Measurements from ENCODE around the gene AGTPBP1. TPM values are rescaled to one million over a fixed set of nuclear protein-coding genes. Genes with fewer than 3 reads are reported as not detected.

The AGTPBP1 gene
- total RNA-seq, 1 experiment from 2014 or later, result 54.7 TPM

DNA sequence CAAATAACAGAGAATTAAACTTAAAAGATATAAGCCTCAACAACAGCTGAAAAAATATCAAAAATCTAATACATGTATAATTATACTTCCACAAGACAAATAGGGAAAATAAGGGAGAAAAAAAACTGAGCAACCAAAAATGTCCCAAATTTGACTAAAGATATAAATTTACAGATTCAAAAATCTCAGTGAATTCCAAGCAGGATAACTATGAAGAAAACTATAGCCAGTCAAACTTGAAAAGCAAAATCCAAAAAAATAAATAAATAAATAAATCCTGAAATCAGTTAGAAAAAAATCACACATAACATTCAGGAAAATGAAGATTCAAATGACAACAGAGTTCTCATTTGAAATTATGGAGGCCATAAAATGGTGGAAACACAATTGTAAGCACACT lies 56.7 kb downstream of the AGTPBP1 start (continued):
- TF ChIP-seq, protein P1, sequence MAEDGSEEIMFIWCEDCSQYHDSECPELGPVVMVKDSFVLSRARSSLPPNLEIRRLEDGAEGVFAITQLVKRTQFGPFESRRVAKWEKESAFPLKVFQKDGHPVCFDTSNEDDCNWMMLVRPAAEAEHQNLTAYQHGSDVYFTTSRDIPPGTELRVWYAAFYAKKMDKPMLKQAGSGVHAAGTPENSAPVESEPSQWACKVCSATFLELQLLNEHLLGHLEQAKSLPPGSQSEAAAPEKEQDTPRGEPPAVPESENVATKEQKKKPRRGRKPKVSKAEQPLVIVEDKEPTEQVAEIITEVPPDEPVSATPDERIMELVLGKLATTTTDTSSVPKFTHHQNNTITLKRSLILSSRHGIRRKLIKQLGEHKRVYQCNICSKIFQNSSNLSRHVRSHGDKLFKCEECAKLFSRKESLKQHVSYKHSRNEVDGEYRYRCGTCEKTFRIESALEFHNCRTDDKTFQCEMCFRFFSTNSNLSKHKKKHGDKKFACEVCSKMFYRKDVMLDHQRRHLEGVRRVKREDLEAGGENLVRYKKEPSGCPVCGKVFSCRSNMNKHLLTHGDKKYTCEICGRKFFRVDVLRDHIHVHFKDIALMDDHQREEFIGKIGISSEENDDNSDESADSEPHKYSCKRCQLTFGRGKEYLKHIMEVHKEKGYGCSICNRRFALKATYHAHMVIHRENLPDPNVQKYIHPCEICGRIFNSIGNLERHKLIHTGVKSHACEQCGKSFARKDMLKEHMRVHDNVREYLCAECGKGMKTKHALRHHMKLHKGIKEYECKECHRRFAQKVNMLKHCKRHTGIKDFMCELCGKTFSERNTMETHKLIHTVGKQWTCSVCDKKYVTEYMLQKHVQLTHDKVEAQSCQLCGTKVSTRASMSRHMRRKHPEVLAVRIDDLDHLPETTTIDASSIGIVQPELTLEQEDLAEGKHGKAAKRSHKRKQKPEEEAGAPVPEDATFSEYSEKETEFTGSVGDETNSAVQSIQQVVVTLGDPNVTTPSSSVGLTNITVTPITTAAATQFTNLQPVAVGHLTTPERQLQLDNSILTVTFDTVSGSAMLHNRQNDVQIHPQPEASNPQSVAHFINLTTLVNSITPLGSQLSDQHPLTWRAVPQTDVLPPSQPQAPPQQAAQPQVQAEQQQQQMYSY (CRISPR knock-in tag; IDR thresholded peaks at IDR 0.05), result no peak
- TF ChIP-seq EMX1 (CRISPR knock-in tag; IDR thresholded peaks at IDR 0.05) (no peak), ZNF138 (CRISPR knock-in tag; conservative IDR thresholded peaks at IDR 0.05) (no peak), PRRX2 (CRISPR knock-in tag; IDR thresholded peaks at IDR 0.05) (no peak)

DNA sequence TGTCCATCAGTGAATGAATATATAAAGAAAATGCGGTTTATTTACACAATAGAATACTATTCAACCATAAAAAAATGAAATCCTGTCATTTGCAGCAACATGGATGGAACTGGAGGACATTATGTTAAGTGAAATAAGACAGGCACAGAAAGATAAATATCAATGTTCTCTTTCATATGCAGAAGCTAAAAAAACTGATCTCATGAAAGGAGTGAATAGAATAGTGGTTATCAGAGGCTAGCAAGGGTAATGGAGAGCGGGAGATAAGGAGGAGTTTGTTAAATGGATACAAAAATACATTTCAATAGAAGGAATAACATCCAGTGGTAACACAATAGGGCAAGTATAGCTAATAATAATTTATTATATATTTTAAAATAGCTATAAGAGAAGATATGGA lies 65.0 kb downstream of the AGTPBP1 start:
- no peak overlapping the region for H3K4me3 Mint-ChIP-seq
- TF ChIP-seq, protein P2, sequence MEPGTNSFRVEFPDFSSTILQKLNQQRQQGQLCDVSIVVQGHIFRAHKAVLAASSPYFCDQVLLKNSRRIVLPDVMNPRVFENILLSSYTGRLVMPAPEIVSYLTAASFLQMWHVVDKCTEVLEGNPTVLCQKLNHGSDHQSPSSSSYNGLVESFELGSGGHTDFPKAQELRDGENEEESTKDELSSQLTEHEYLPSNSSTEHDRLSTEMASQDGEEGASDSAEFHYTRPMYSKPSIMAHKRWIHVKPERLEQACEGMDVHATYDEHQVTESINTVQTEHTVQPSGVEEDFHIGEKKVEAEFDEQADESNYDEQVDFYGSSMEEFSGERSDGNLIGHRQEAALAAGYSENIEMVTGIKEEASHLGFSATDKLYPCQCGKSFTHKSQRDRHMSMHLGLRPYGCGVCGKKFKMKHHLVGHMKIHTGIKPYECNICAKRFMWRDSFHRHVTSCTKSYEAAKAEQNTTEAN (CRISPR knock-in tag; IDR thresholded peaks at IDR 0.05), result no peak
- no peak for TF ChIP-seq TCF7 (CRISPR knock-in tag; IDR thresholded peaks at IDR 0.05; ENCODE audit: low read depth)
- TF ChIP-seq, protein P3, sequence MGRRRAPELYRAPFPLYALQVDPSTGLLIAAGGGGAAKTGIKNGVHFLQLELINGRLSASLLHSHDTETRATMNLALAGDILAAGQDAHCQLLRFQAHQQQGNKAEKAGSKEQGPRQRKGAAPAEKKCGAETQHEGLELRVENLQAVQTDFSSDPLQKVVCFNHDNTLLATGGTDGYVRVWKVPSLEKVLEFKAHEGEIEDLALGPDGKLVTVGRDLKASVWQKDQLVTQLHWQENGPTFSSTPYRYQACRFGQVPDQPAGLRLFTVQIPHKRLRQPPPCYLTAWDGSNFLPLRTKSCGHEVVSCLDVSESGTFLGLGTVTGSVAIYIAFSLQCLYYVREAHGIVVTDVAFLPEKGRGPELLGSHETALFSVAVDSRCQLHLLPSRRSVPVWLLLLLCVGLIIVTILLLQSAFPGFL (CRISPR knock-in tag; IDR thresholded peaks at IDR 0.05; ENCODE audit: borderline replicate concordance), result no peak
- no peak for TF ChIP-seq GTF2I (CRISPR knock-in tag; conservative IDR thresholded peaks at IDR 0.05)
- TF ChIP-seq, protein P4, sequence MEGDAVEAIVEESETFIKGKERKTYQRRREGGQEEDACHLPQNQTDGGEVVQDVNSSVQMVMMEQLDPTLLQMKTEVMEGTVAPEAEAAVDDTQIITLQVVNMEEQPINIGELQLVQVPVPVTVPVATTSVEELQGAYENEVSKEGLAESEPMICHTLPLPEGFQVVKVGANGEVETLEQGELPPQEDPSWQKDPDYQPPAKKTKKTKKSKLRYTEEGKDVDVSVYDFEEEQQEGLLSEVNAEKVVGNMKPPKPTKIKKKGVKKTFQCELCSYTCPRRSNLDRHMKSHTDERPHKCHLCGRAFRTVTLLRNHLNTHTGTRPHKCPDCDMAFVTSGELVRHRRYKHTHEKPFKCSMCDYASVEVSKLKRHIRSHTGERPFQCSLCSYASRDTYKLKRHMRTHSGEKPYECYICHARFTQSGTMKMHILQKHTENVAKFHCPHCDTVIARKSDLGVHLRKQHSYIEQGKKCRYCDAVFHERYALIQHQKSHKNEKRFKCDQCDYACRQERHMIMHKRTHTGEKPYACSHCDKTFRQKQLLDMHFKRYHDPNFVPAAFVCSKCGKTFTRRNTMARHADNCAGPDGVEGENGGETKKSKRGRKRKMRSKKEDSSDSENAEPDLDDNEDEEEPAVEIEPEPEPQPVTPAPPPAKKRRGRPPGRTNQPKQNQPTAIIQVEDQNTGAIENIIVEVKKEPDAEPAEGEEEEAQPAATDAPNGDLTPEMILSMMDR (IDR thresholded peaks at IDR 0.05), result no peak
- no peaks in the 10 kb centered on the region for H3K4me1 Mint-ChIP-seq
- H3K27ac Mint-ChIP-seq, result no peak overlapping the region
- peaks cover 35% of the 10 kb centered on the region for H3K36me3 Mint-ChIP-seq
- no peak for ATAC-seq
- H3K9me3 Mint-ChIP-seq, result peaks cover 3% of the 10 kb centered on the region; the same call in 1 of the 2 replicates
- H3K27me3 Mint-ChIP-seq (ENCODE audit: low read depth), result no peaks in the 10 kb centered on the region
- POLR2A ChIA-PET, result interaction anchor here (0.6 kb wide), 1 partner anchor 30 kb away, joined by 3 read pairs; no protein-coding TSS in a partner anchor
- DNase-seq (ENCODE audit: low spot score), result no peak
- CTCF ChIA-PET, result interaction anchor here (1.4 kb wide), 1 partner anchor 22 kb away, joined by 7 read pairs; no protein-coding TSS in a partner anchor

DNA sequence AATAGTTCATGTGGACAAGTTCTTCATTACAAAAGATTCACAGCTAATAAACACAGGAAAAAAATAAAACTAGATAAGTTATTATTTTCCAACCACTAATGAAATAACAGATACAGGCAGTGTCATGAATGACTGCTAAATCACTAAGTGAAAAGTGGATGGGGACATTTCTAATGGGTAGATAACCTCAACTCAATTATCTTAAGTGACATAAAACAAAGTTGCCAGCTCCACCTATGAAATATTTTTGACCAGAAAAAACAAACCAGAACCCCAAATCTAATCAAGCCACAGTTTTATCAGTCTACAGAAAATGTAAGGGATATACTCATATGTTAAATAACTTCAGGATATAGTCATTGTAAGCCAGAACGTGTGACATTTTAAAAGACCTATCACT lies 74.4 kb downstream of the AGTPBP1 start:
- ChIA-PET POLR2A (no interaction called here), CTCF (no interaction called here)
- TF ChIP-seq CREB1 (CRISPR knock-in tag; IDR thresholded peaks at IDR 0.05) (no peak), SOX15 (CRISPR knock-in tag; IDR thresholded peaks at IDR 0.05) (no peak), ESRRA (CRISPR knock-in tag; IDR thresholded peaks at IDR 0.05; ENCODE audit: borderline replicate concordance) (no peak), MYBL2 (CRISPR knock-in tag; IDR thresholded peaks at IDR 0.05) (no peak), ZNF138 (CRISPR knock-in tag; conservative IDR thresholded peaks at IDR 0.05) (no peak)
- TF ChIP-seq, protein P5, sequence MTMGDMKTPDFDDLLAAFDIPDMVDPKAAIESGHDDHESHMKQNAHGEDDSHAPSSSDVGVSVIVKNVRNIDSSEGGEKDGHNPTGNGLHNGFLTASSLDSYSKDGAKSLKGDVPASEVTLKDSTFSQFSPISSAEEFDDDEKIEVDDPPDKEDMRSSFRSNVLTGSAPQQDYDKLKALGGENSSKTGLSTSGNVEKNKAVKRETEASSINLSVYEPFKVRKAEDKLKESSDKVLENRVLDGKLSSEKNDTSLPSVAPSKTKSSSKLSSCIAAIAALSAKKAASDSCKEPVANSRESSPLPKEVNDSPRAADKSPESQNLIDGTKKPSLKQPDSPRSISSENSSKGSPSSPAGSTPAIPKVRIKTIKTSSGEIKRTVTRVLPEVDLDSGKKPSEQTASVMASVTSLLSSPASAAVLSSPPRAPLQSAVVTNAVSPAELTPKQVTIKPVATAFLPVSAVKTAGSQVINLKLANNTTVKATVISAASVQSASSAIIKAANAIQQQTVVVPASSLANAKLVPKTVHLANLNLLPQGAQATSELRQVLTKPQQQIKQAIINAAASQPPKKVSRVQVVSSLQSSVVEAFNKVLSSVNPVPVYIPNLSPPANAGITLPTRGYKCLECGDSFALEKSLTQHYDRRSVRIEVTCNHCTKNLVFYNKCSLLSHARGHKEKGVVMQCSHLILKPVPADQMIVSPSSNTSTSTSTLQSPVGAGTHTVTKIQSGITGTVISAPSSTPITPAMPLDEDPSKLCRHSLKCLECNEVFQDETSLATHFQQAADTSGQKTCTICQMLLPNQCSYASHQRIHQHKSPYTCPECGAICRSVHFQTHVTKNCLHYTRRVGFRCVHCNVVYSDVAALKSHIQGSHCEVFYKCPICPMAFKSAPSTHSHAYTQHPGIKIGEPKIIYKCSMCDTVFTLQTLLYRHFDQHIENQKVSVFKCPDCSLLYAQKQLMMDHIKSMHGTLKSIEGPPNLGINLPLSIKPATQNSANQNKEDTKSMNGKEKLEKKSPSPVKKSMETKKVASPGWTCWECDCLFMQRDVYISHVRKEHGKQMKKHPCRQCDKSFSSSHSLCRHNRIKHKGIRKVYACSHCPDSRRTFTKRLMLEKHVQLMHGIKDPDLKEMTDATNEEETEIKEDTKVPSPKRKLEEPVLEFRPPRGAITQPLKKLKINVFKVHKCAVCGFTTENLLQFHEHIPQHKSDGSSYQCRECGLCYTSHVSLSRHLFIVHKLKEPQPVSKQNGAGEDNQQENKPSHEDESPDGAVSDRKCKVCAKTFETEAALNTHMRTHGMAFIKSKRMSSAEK (CRISPR knock-in tag; IDR thresholded peaks at IDR 0.05; ENCODE audit: borderline replicate concordance), result no peak
- TF ChIP-seq, protein P6, sequence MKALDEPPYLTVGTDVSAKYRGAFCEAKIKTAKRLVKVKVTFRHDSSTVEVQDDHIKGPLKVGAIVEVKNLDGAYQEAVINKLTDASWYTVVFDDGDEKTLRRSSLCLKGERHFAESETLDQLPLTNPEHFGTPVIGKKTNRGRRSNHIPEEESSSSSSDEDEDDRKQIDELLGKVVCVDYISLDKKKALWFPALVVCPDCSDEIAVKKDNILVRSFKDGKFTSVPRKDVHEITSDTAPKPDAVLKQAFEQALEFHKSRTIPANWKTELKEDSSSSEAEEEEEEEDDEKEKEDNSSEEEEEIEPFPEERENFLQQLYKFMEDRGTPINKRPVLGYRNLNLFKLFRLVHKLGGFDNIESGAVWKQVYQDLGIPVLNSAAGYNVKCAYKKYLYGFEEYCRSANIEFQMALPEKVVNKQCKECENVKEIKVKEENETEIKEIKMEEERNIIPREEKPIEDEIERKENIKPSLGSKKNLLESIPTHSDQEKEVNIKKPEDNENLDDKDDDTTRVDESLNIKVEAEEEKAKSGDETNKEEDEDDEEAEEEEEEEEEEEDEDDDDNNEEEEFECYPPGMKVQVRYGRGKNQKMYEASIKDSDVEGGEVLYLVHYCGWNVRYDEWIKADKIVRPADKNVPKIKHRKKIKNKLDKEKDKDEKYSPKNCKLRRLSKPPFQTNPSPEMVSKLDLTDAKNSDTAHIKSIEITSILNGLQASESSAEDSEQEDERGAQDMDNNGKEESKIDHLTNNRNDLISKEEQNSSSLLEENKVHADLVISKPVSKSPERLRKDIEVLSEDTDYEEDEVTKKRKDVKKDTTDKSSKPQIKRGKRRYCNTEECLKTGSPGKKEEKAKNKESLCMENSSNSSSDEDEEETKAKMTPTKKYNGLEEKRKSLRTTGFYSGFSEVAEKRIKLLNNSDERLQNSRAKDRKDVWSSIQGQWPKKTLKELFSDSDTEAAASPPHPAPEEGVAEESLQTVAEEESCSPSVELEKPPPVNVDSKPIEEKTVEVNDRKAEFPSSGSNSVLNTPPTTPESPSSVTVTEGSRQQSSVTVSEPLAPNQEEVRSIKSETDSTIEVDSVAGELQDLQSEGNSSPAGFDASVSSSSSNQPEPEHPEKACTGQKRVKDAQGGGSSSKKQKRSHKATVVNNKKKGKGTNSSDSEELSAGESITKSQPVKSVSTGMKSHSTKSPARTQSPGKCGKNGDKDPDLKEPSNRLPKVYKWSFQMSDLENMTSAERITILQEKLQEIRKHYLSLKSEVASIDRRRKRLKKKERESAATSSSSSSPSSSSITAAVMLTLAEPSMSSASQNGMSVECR (CRISPR knock-in tag; IDR thresholded peaks at IDR 0.05; ENCODE audit: borderline replicate concordance), result no peak
- TF ChIP-seq, protein P7, sequence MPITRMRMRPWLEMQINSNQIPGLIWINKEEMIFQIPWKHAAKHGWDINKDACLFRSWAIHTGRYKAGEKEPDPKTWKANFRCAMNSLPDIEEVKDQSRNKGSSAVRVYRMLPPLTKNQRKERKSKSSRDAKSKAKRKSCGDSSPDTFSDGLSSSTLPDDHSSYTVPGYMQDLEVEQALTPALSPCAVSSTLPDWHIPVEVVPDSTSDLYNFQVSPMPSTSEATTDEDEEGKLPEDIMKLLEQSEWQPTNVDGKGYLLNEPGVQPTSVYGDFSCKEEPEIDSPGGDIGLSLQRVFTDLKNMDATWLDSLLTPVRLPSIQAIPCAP (CRISPR knock-in tag; IDR thresholded peaks at IDR 0.05), result no peak

More for the DNA sequence above, 74.4 kb downstream of the AGTPBP1 start:
- H3K9me3 Mint-ChIP-seq, result no peaks in the 10 kb centered on the region
- no peak overlapping the region for H3K4me3 Mint-ChIP-seq
- H3K36me3 Mint-ChIP-seq, result peaks cover 7% of the 10 kb centered on the region; the same call in 1 of the 2 replicates
- H3K27ac Mint-ChIP-seq, result no peak overlapping the region
- H3K27me3 Mint-ChIP-seq (ENCODE audit: low read depth), result no peaks in the 10 kb centered on the region
- no peak for ATAC-seq
- no peak for DNase-seq (ENCODE audit: low spot score)
- H3K4me1 Mint-ChIP-seq, result no peaks in the 10 kb centered on the region
